Measurements from ENCODE around the gene SH3PXD2A.
A peak's percentile ranks its signal among the peaks of the same experiment; 100 is the strongest.

SH3PXD2A gene

GRCh38 chr10:103572347-103573204 is 282.8 kb downstream of the SH3PXD2A start:
- DNase-seq: no peak

GRCh38 chr10:103571656-103571975 is 283.8 kb downstream of the SH3PXD2A start:
- no peak for DNase-seq

DNA sequence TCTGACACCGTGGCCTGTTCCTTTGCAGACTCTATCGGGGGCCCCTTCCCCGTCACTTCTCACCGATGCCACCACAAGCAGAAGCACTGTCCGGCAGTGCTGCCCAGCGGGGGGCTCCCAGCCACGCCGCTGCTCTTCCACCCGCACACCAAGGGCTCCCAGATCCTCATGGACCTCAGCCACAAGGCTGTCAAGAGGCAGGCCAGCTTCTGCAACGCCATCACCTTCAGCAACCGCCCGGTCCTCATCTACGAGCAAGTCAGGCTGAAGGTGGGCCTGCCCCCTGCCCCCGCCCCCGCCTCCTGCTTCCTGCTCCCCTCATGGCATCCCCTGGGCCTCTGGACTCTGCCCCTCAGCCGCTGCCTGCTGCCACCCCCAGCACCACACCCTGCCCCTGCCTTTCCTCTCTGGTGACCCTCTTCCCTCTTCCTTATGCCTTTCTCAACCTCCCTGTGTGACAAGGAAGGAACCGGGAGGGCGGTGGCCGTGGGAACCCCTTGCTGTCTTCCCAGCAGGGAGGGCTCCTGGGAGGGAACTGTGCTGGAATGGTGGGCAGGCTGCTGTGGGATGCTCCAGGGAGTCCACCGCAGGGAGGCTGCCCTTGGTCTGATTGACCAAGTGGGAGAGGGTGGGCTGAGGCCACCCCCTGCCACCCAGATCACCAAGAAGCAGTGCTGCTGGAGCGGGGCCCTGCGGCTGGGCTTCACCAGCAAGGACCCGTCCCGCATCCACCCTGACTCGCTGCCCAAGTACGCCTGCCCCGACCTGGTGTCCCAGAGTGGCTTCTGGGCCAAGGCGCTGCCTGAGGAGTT is 284.3 kb downstream of the SH3PXD2A start:
- no peak for DNase-seq

DNA sequence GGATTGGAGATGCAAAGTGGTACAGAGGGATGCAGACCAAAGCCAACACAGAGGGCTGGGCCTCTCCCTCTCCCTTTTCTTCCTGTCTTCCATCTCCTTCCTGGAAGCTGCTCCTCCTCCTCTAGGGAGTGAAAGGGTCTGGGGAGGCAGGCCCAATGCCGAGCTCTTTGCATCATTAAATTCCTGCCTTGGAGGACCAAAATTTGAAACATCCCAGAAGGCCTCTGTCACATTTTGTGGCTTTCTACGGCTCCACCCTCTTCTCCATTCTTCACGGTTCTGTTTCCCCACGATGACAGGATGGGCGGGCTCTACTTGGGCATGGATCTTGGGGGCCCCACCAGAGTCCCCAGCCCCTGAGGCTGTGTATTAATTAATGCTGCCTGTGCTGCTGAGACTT is 285.5 kb downstream of the SH3PXD2A start:
- no peak for DNase-seq

GRCh38 chr10:103568505-103568904 is 286.9 kb downstream of the SH3PXD2A start:
- DNase-seq: no peak

- DNase-seq: no peak
These were observed 288.8 kb downstream of the SH3PXD2A start for GRCh38 chr10:103566536-103566935.

- no peak for DNase-seq
These were observed 290.4 kb downstream of the SH3PXD2A start for GRCh38 chr10:103564776-103565520.

DNA sequence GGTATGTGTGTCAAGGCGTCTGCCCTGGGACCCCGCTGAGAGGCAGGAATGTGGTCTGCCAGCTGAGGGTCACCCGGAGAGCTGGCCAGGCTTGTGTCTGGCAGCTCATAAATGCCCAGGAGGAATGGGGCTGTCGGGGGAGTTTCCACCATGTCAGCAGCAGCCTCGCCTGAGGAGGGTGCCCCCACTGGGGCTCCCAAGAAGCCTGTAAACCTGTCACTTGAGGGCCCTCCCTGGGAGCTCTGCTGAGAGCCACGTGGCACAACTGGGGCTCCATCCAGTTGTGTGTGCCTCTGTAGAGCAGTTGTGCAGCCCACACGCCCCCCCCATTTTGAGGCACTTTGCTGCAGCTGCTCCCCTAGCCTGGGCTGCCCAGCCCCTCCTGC is 291.3 kb downstream of the SH3PXD2A start:
- DNase-seq: no peak

- no peak for DNase-seq
These were observed 291.9 kb downstream of the SH3PXD2A start for GRCh38 chr10:103563231-103564115.

DNA sequence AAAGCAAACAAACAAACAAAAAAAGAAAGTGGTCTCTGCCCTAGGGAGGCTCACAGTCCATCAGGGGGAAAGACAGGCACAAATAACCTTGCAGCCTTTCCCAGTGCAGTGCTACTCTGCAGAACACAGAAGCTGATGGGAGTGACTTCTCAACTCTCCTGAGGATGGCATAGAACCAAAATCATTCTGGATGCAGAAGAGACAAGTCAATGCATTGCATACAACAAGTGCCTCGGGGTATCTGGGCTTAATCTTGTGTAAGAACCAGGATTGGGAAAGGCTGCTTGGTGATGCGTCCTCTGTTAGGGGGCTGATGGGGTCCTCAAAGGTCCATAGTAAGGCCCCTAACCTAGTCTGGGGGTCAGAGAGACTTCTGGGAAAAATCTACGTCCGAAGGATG is 293.0 kb downstream of the SH3PXD2A start:
- DNase-seq: no peak

DNA sequence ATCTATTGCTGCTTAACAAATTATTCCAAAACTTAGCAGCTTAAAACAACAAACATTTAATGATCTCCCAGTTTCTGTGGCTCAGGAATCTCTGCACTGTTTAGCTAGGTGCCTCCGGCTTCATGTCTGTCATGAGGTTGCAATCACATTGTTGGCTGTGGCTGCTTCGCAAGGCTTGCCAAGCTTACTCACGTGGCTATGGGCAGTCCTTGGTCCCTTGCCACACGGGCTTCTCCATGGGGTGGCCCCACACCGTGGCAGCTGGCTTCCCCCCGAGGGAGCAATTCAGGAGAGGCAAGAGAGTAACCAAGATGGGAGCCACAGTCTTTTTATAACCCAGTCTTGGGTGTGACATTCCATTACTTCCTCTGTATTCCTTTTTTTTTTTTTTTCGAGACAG is 294.5 kb downstream of the SH3PXD2A start:
- DNase-seq: peak; percentile 28

GRCh38 chr10:103559776-103560175 is 295.6 kb downstream of the SH3PXD2A start:
- DNase-seq: no peak

GRCh38 chr10:103558911-103559310 is 296.5 kb downstream of the SH3PXD2A start:
- DNase-seq: no peak

DNA sequence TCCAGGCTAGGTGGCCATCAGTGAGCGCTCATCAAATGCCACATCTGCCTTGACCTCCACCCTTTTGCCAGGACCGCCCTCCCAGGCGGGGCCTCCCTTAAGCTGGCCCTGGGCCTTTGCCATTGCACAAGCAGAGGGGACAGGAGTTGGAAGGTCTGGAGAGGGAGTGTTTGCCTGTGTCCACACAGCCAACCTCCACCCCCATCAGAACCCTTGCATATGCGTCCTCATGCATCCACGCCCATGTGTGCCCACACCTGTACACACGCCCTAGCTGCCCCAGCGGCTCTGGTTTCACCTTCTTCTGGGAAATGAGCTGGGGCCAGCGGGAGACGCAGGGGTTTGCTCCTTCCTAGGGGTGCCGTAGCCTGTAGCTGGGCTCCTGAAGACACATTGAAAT is 297.9 kb downstream of the SH3PXD2A start:
- no peak for DNase-seq

DNA sequence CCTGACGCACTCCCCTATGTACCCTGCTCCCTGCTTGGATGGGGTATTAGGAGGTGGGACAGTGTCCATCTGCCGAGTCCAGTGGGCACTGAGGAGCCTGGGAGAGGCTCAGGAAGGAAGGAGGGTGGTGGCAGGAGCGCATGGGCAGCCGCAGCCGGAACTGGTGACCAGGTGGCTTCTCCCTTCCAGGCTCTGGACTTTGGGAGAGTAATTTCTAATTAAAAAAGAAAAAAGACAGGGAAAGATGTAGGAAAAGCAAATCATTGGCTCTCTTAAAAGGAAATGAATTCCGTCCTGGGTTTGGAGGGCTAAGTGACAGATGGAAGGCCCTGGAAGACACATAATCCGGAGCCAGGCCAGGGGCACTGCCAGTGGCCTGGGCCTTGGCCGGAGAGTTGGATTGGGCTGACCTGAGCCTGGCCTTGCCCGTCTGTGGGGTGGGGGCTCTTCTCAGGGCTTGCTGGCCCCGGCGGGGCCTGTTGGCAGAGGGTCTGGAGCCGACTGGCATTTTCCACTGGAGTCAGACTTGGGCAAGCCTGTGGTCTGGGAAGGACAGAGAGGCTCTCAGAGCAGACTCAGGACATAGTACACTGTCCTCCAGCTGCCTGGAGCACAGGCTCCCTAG is 298.9 kb downstream of the SH3PXD2A start:
- DNase-seq: no peak

DNA sequence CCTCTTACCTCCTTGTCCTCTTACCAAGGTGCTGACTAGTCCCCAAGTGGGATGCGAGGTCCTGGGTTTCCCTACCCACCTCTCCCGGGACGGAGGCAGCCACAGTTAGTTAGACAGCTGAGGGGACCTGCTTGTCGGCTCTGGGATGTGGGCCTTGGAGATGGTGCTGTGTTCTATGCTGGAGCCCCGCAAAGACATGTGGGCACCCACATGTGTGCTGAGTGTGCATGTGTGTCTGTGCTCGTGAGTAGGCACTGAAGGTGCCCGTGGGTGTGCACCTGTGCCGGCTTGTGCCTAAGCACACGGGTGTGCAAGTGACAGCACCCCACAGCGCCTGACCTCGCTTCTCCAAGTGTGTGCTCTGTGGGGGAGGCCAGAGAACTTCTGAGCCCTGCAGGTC is 299.7 kb downstream of the SH3PXD2A start:
- DNase-seq: no peak

GRCh38 chr10:103555325-103555649 is 300.1 kb downstream of the SH3PXD2A start:
- no peak for DNase-seq

- peak; percentile 60 for DNase-seq
These were observed 300.7 kb downstream of the SH3PXD2A start for GRCh38 chr10:103554488-103555324.

DNA sequence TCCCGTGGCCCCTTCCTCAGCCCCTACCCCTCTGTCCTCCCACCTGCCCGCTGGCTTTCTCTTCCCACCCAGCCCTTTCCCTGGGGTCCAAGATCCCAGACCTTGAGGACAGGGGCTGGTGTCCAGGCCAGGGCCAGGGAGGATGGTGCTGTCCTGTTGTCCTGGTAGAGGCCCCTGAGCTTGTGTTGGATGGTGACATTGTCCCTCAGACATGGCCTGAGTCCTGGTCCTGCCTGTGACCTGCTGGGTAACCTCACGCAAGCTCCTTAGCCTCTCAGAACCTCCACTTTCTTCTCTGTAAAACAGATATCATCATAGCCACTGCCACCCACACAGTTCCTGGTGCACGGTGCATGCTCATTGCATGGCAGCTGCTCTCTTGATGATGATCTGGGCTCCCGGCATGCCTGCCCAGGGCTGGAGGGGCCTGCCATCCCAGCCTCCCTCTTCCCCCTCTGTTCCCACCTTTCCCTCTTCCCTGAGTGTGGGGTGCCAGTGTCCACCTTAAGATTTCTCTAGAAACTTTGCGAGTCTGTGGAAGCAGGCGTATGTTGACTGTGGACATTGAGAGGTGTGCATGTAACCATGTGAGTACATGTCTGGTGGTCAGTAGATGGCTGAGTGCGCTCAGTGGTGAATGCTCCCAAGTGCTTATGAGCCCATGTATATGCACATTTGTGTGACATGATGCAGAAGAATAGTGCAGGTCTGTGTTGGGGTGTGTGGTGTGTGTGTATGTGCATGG is 301.5 kb downstream of the SH3PXD2A start:
- DNase-seq: no peak

Data from NCI-H1092 treated with DMSO at 0.1 percent for 48 hours (cell line).